HEK293T (cell line): Measurements from ENCODE around the gene PLAC8L1.

Source experiments
- ELF4 ChIP-seq: fragments of 450-650 bp; IDR thresholded peaks from 2 replicates; pipeline ENCODE4 v1.6.1; 2017; ENCODE audit warnings: antibody characterized with exemption
- FOXK2 ChIP-seq: fragments of 450-650 bp; IDR thresholded peaks from 2 replicates; pipeline ENCODE4 v1.6.1; 2016; ENCODE audit warnings: mild to moderate bottlenecking
- NFRKB ChIP-seq: fragments of 450-650 bp; IDR thresholded peaks from 2 replicates; pipeline ENCODE4 v1.6.1; 2016; ENCODE audit warnings: mild to moderate bottlenecking, moderate library complexity
- SUZ12 ChIP-seq: fragments of 450-650 bp; IDR thresholded peaks from 2 replicates; pipeline ENCODE4 v1.6.1; 2016; ENCODE audit warnings: mild to moderate bottlenecking
- ZNF384 ChIP-seq: fragments of 450-650 bp; IDR thresholded peaks from 2 replicates; pipeline ENCODE4 v1.6.1; 2016

GRCh38 chr5:146107901-146108300 is 2.5 kb upstream of the PLAC8L1 start:
- no peak for TF ChIP-seq SUZ12
- TF ChIP-seq FOXK2, result no peak
- no peak for TF ChIP-seq ELF4
- no peak for TF ChIP-seq NFRKB
- no peak for TF ChIP-seq ZNF384
